ENCODE results near the gene SERP2.

Gene SERP2

GRCh38 chr13:44400736-44401135 lies 27.1 kb downstream of the SERP2 start:
- Histone ChIP-seq H3K9me3 (ENCODE audit: control insufficient read depth in 2 of 2, low read length in 2 of 2) (no peaks in the 10 kb centered on the region), H3K27me3 (ENCODE audit: control insufficient read depth in 1 of 2, insufficient read depth in 2 of 2, low read length in 2 of 2) (no peaks in the 10 kb centered on the region), H3K4me3 (ENCODE audit: low read length in 2 of 2) (no peak overlapping the region), H3K4me1 (ENCODE audit: control insufficient read depth, insufficient read depth, low read length) (peaks cover 5% of the 10 kb centered on the region), H3K27ac (ENCODE audit: low read length) (no peak overlapping the region), H3K36me3 (ENCODE audit: control insufficient read depth in 2 of 2, insufficient read depth in 2 of 2, low read length in 2 of 2) (no peaks in the 10 kb centered on the region), H3K9ac (ENCODE audit: low read length in 2 of 2) (no peak overlapping the region)

GRCh38 chr13:44401577-44401976 lies 28.0 kb downstream of the SERP2 start:
- Histone ChIP-seq H3K36me3 (ENCODE audit: control insufficient read depth in 2 of 2, insufficient read depth in 2 of 2, low read length in 2 of 2) (no peaks in the 10 kb centered on the region), H3K27ac (ENCODE audit: low read length) (no peak overlapping the region), H3K9ac (ENCODE audit: low read length in 2 of 2) (no peak overlapping the region), H3K9me3 (ENCODE audit: control insufficient read depth in 2 of 2, low read length in 2 of 2) (no peaks in the 10 kb centered on the region), H3K27me3 (ENCODE audit: control insufficient read depth in 1 of 2, insufficient read depth in 2 of 2, low read length in 2 of 2) (no peaks in the 10 kb centered on the region), H3K4me3 (ENCODE audit: low read length in 2 of 2) (no peak overlapping the region), H3K4me1 (ENCODE audit: control insufficient read depth, insufficient read depth, low read length) (peaks cover 5% of the 10 kb centered on the region)

- no peaks in the 10 kb centered on the region for H3K36me3 ChIP-seq (ENCODE audit: control insufficient read depth in 2 of 2, insufficient read depth in 2 of 2, low read length in 2 of 2)
- no peaks in the 10 kb centered on the region for H3K27me3 ChIP-seq (ENCODE audit: control insufficient read depth in 1 of 2, insufficient read depth in 2 of 2, low read length in 2 of 2)
- peaks cover 5% of the 10 kb centered on the region for H3K4me1 ChIP-seq (ENCODE audit: control insufficient read depth, insufficient read depth, low read length)
- no peak overlapping the region for H3K4me3 ChIP-seq (ENCODE audit: low read length in 2 of 2)
- H3K27ac ChIP-seq (ENCODE audit: low read length), result no peak overlapping the region
- H3K9ac ChIP-seq (ENCODE audit: low read length in 2 of 2), result no peak overlapping the region
- no peaks in the 10 kb centered on the region for H3K9me3 ChIP-seq (ENCODE audit: control insufficient read depth in 2 of 2, low read length in 2 of 2)
Measured at GRCh38 chr13:44402899-44403445, 29.3 kb downstream of the SERP2 start.

GRCh38 chr13:44403461-44404056 lies 29.9 kb downstream of the SERP2 start:
- Histone ChIP-seq H3K4me3 (ENCODE audit: low read length in 2 of 2) (no peak overlapping the region), H3K4me1 (ENCODE audit: control insufficient read depth, insufficient read depth, low read length) (peaks cover 3% of the 10 kb centered on the region), H3K9me3 (ENCODE audit: control insufficient read depth in 2 of 2, low read length in 2 of 2) (no peaks in the 10 kb centered on the region), H3K27me3 (ENCODE audit: control insufficient read depth in 1 of 2, insufficient read depth in 2 of 2, low read length in 2 of 2) (no peaks in the 10 kb centered on the region), H3K9ac (ENCODE audit: low read length in 2 of 2) (no peak overlapping the region), H3K27ac (ENCODE audit: low read length) (no peak overlapping the region), H3K36me3 (ENCODE audit: control insufficient read depth in 2 of 2, insufficient read depth in 2 of 2, low read length in 2 of 2) (no peaks in the 10 kb centered on the region)

- no peak overlapping the region for H3K4me3 ChIP-seq (ENCODE audit: low read length in 2 of 2)
- H3K27me3 ChIP-seq (ENCODE audit: control insufficient read depth in 1 of 2, insufficient read depth in 2 of 2, low read length in 2 of 2), result no peaks in the 10 kb centered on the region
Measured at GRCh38 chr13:44404261-44405132, 30.9 kb downstream of the SERP2 start.

GRCh38 chr13:44406617-44407016 lies 33.0 kb downstream of the SERP2 start:
- H3K4me1 ChIP-seq (ENCODE audit: control insufficient read depth, insufficient read depth, low read length), result peaks cover 3% of the 10 kb centered on the region
- no peak overlapping the region for H3K27ac ChIP-seq (ENCODE audit: low read length)
- no peak overlapping the region for H3K4me3 ChIP-seq (ENCODE audit: low read length in 2 of 2)
- no peaks in the 10 kb centered on the region for H3K9me3 ChIP-seq (ENCODE audit: control insufficient read depth in 2 of 2, low read length in 2 of 2)
- no peaks in the 10 kb centered on the region for H3K27me3 ChIP-seq (ENCODE audit: control insufficient read depth in 1 of 2, insufficient read depth in 2 of 2, low read length in 2 of 2)
- no peaks in the 10 kb centered on the region for H3K36me3 ChIP-seq (ENCODE audit: control insufficient read depth in 2 of 2, insufficient read depth in 2 of 2, low read length in 2 of 2)
- H3K9ac ChIP-seq (ENCODE audit: low read length in 2 of 2), result no peak overlapping the region

More at GRCh38 chr13:44404261-44405132, 30.9 kb downstream of the SERP2 start:
- H3K27ac ChIP-seq (ENCODE audit: low read length), result no peak overlapping the region
- H3K9me3 ChIP-seq (ENCODE audit: control insufficient read depth in 2 of 2, low read length in 2 of 2), result no peaks in the 10 kb centered on the region
- no peaks in the 10 kb centered on the region for H3K36me3 ChIP-seq (ENCODE audit: control insufficient read depth in 2 of 2, insufficient read depth in 2 of 2, low read length in 2 of 2)
- H3K4me1 ChIP-seq (ENCODE audit: control insufficient read depth, insufficient read depth, low read length), result peaks cover 3% of the 10 kb centered on the region
- H3K9ac ChIP-seq (ENCODE audit: low read length in 2 of 2), result no peak overlapping the region

GRCh38 chr13:44407379-44407778 lies 33.8 kb downstream of the SERP2 start:
- H3K36me3 ChIP-seq (ENCODE audit: control insufficient read depth in 2 of 2, insufficient read depth in 2 of 2, low read length in 2 of 2), result no peaks in the 10 kb centered on the region
- no peaks in the 10 kb centered on the region for H3K27me3 ChIP-seq (ENCODE audit: control insufficient read depth in 1 of 2, insufficient read depth in 2 of 2, low read length in 2 of 2)
- H3K9me3 ChIP-seq (ENCODE audit: control insufficient read depth in 2 of 2, low read length in 2 of 2), result no peaks in the 10 kb centered on the region
- H3K27ac ChIP-seq (ENCODE audit: low read length), result no peak overlapping the region
- H3K4me1 ChIP-seq (ENCODE audit: control insufficient read depth, insufficient read depth, low read length), result peaks cover 3% of the 10 kb centered on the region
- H3K4me3 ChIP-seq (ENCODE audit: low read length in 2 of 2), result no peak overlapping the region
- no peak overlapping the region for H3K9ac ChIP-seq (ENCODE audit: low read length in 2 of 2)

- no peak overlapping the region for H3K27ac ChIP-seq (ENCODE audit: low read length)
- H3K27me3 ChIP-seq (ENCODE audit: control insufficient read depth in 1 of 2, insufficient read depth in 2 of 2, low read length in 2 of 2), result no peaks in the 10 kb centered on the region
- no peaks in the 10 kb centered on the region for H3K36me3 ChIP-seq (ENCODE audit: control insufficient read depth in 2 of 2, insufficient read depth in 2 of 2, low read length in 2 of 2)
- H3K4me1 ChIP-seq (ENCODE audit: control insufficient read depth, insufficient read depth, low read length), result peaks cover 3% of the 10 kb centered on the region
- no peak overlapping the region for H3K9ac ChIP-seq (ENCODE audit: low read length in 2 of 2)
- no peaks in the 10 kb centered on the region for H3K9me3 ChIP-seq (ENCODE audit: control insufficient read depth in 2 of 2, low read length in 2 of 2)
- no peak overlapping the region for H3K4me3 ChIP-seq (ENCODE audit: low read length in 2 of 2)
Measured at GRCh38 chr13:44407891-44408290, 34.3 kb downstream of the SERP2 start.

GRCh38 chr13:44409595-44409994 lies 36.0 kb downstream of the SERP2 start:
- Histone ChIP-seq H3K27me3 (ENCODE audit: control insufficient read depth in 1 of 2, insufficient read depth in 2 of 2, low read length in 2 of 2) (no peaks in the 10 kb centered on the region), H3K27ac (ENCODE audit: low read length) (no peak overlapping the region), H3K36me3 (ENCODE audit: control insufficient read depth in 2 of 2, insufficient read depth in 2 of 2, low read length in 2 of 2) (no peaks in the 10 kb centered on the region), H3K4me3 (ENCODE audit: low read length in 2 of 2) (no peak overlapping the region), H3K9ac (ENCODE audit: low read length in 2 of 2) (no peak overlapping the region), H3K9me3 (ENCODE audit: control insufficient read depth in 2 of 2, low read length in 2 of 2) (no peaks in the 10 kb centered on the region), H3K4me1 (ENCODE audit: control insufficient read depth, insufficient read depth, low read length) (no peaks in the 10 kb centered on the region)

- Histone ChIP-seq H3K9me3 (ENCODE audit: control insufficient read depth in 2 of 2, low read length in 2 of 2) (no peaks in the 10 kb centered on the region), H3K27ac (ENCODE audit: low read length) (no peak overlapping the region), H3K4me3 (ENCODE audit: low read length in 2 of 2) (no peak overlapping the region), H3K27me3 (ENCODE audit: control insufficient read depth in 1 of 2, insufficient read depth in 2 of 2, low read length in 2 of 2) (no peaks in the 10 kb centered on the region), H3K9ac (ENCODE audit: low read length in 2 of 2) (no peak overlapping the region), H3K4me1 (ENCODE audit: control insufficient read depth, insufficient read depth, low read length) (no peaks in the 10 kb centered on the region), H3K36me3 (ENCODE audit: control insufficient read depth in 2 of 2, insufficient read depth in 2 of 2, low read length in 2 of 2) (no peaks in the 10 kb centered on the region)
Measured at GRCh38 chr13:44410328-44410859, 36.8 kb downstream of the SERP2 start.

All from stomach smooth muscle (tissue), 2 donors.